HG03175 (cell line): ENCODE data around the gene PNKD.
"Not testable (repeated sequence)": the region's sequence is repeated elsewhere in the genome, so short reads cannot be mapped to it uniquely, and the experiment has no call there.

Source experiments
- ATAC-seq: cut with Tn5 transposase; IDR thresholded peaks from one replicate; pipeline ENCODE4 v1.9.1; 2021; ENCODE audit warnings: mild to moderate bottlenecking, moderate library complexity; ENCODE audit not compliant: unreplicated experiment

PNKD gene

DNA sequence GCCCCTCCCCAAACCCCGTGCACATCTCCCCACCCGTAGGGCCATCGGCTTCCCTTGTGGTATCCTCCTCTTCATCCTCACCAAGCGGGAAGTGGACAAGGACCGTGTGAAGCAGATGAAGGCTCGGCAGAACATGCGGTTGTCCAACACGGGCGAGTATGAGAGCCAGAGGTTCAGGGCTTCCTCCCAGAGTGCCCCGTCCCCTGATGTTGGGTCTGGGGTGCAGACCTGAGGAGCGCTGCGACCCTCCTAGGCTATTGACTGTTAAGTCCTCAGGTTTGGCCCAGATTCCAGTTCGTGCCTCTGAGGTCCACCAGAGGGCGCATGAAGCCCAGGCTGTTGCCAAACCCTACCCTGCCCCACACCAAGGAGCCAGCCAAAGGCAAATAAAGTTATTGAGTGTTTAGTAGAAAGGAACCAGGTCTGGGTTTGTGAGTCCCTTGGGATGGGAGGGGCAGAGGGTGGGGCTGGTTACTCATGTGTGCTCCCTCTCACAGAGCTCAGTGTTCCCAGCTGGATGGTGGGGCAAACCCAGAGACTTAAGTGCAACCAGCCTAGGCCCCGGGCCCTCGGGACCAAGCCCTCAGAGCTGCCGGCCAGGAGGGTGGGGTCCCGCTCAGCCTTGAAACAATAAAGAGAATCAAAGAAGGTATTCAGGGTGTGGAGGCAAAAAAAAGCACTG lies 2.4 kb downstream of the PNKD start:
- peak; percentile 20 for ATAC-seq

DNA sequence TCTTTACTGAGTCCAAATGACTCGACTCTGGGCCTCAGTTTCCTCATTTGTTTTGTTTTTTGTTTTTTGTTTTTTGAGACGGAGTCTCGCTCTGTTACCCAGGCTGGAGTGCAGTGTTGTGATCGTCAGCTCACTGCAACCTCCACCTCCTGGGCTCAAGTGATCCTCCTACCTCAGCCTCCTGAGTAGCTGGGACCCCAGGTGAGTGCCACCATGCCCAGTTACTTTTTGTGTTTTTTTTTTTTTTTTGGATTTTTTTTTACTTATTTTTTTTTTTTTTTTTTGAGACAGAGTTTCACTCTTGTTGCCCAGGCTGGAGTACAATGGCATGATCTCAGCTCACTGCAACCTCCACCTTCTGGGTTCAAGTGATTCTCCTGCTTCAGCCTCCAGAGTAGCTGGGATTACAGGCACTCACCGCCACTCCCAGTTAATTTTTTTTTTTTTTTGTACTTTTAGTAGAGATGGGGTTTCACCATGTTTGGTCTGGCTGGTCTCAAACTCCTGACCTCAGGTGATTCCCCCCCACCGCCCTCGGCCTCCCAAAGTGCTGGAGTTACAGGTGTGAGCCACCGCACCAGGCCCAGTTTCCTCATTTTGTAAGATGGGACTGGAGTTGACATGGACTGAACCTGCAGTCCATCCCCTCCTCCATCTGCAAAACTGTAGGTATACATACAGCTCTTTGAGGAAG lies 3.0 kb downstream of the PNKD start:
- not testable (repeated sequence) for ATAC-seq

DNA sequence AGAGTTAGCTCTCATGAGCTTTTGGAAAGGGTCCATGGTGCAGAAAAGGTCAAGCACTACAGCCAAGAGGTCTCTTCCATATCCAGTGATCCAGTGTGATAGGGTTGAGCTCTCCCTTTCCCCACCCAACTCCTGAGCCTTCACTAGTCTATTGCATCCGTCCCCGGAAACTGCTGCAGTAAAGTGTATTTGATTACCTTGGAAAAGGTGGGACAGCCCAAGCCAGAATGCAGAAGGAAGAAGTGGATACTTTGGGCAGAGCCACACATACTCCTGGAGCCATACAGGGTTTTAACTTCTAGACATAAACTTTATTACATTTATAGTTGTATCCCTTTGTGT lies 3.6 kb downstream of the PNKD start:
- no peak for ATAC-seq

DNA sequence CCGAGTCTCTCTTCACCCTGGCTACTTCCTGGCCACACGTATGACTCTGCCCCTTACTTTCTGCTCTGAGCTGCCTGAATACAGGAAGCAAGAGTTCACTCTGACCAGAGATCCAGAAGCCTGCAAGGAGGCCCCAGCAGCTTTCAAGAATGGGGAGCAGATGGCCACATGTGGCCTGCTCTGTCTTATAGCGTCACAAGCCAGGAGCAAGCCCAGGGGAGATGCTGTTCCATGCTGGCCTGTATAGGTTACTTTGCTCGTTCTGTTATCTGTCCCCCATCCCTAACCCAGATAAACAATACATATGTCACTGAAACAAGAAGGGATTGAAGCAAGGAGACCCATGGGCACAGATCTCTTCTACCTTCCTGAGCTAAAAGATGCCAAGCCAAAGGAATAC lies 4.3 kb downstream of the PNKD start:
- no peak for ATAC-seq

DNA sequence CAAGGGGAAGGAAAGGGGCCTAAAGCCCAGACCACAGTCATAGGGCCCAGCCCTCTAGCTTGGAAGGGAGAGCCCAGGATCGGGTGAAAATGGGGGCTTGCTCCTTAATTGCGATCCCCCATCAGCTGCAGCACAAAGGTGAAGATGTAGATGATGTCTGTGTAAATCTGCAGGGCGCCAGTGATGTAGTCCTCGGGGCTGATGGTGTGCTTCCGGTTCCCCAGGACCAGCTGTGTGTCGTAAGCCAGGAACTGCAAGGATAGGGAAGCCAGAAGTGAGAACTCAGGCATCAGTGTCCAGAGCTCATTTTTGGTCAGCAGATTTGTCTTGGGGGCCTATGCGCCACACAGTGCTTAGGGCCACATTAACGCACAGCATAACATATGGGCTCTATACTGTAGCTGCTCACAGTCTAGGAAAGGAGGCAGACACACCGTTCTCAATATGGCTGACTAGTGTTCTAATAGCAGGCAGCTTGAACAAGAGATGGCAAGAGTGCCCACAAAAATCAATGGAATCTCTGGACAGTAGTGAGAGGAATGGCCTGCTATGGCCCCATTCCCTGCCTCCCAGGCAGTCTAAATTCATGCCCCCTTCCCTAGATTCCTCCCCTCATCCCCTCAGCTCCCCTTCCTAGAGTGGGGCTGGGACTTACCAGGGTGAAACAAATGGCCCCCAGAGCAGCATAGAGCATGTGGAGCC lies 5.2 kb downstream of the PNKD start:
- no peak for ATAC-seq

DNA sequence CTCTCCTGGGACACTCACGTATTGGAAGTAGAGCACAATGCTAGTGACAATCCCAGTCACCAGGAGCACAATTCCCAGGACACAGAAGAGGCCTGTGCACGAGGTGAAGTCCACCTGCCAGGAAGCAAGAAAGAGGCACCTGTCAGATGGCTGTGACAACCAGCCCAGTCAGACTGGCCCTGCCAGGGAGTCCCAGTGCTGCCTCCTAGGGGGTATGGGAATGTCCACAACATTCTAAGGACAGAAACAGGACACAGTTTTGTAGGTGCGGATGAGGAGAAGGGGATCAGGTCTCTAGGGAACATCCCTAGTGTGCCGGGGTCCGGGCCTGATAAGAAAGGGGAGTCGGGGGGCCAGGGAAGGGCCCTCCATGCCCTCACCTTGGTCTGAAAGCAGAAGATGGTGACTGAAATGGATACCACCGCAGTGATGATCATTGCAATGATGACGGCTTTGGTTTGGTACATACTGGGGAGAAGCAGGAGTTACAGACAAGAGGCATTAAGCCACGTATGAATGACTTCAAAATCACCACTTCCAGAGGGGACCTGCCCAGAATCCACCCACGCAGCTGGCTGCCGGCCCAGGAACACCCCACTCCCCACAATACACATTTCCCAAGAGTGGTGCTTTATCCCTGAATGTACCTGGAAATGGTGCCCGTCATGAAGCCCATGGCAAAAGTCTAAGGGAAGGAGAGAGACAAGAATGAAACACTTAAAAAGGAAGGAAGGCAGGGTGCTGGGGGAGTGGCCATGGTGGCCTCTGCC lies 6.9 kb downstream of the PNKD start:
- no peak for ATAC-seq

DNA sequence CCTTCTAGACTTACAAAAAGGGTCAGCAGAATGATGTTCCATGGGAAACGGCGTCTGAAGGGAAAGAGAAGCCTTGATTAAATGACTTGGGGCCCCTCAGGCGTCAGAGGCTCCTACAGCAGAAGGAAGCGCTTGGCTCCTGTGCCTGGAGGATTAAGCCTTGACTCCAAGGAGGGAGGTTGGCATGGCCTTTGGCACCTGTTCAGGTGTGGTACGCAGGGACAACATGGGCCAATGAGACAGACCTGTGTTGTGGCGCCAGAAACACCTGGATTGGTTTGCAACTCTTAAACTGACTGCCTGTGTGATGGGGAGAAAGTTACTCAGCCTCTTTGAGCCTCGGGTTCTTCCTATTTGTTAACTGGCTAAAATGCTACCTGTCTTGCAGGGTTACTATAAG lies 7.6 kb downstream of the PNKD start:
- no peak for ATAC-seq

DNA sequence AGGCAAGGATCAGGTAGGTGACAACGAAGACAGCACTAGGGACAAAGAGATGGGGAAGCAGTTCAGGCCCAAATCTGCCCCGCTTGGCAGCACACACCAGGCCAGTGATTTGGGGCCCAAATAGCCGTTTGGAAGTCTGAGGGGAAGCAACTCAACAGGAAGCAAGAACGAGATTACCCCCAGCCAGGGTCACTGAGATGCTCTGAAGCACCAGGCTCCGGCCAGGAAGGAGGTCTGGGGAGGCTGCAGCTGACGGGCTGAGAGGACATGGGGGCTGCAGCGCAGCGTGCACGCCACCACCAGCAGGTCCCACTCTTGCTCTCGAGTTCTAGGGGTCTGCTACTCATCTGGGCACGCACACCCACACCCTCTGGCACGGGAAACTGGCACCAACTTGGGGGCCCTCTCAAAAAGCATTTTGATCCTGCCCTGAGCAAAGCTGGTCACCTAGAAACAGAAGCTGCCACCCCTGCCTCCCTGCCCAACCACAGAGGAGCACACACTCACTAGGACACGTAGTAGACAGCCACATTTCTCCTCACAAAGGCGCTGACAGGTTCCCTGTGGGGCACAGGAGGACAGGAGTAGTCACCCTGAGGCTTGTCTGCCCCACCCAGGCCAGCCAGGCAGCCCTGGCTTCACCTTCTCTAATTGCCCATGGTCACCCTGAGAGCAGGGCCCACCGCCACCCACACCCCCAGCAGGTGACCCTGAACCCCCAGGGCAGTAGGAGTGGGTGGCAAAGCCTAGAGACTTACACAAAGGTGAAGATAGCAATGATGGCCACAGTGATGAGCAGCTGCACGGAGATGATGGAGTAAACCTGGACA lies 8.4 kb downstream of the PNKD start:
- ATAC-seq, result no peak

DNA sequence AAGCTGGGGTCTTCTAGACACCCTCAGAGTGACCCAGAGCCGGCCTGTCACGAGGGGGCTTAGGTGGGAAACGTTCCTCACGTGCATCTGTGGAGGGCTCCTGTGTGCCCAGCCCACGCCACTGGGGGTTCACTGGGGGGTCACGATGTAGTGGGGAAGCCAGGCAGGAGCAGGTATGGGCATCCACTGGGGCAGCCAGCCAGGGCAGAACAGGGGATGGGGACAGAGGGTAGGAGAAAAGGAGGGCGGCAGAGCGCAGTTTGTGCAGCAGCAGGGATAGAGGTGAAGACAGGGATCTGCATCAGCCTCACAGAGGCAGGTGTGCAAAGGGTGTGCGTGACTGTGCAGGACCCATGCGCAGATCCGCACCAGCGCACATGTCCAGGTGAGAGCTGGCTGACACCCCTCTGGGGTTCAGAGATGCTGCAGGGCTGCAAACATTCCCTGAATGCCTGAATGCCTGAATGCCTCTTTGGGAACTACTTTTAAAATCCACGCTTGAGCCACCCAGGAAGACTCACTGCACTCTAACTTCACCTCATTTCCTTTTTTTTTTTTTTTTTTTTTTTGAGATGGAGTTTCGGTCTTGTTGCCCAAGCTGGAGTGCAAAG lies 10.0 kb downstream of the PNKD start:
- no peak for ATAC-seq

DNA sequence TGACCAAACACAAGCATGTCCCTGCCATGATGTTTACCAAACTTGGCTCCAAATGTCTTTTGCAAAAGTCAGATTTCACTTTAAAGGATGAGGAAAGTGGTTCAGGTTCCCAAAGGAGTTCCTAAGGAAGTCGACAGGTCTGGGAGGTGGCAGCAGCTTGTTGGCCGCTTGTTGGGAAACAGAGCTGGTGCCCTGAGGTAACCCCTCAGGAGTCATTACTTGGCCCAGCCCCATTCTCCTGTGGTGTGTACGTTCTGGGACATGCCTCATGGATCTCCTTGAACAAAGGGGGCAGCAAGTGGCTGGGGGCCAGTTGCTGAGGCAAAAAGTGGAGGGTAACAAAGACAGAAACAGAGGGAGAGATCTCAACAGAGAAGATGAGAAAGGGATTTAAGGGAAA lies 11.1 kb downstream of the PNKD start:
- no peak for ATAC-seq

DNA sequence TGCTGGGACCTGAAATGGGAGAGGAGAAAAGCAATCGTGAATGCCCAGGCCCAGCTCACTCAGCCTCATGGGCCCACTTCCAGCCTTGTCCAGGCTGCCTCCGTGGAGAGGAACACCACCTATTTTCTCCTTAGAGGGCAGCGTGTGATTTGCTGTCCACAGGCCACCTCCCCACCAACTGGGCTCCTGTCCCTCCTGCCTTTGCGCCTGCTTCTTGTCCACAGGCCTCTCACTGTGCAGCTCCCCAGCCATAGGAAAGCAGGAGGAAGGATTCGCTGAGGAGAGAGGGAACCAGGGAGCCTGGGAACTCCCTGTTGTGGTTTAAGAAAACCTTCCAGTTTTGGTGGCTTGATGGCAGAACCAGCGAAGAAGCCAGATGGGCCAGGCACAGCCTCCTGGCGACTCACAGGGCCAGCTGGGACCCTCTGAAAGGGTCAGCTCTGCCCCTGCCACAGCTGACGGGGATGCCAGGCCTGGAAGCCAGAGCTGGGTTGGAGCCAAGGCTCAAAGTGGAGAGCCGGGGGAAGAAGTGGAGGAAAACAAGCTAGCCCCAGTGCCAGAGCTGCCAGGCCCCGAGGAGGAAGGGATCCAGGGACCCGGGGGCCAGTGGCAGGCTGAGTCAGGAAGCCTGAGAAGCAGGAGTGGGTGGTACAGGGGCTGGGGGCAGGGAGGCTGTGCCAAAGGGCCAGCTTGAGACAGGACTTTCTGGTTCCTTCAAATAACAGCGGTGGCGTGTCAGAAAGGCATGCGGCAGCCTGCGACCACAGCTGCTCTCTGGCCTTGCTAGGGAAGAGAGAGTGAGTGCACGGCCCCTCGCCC lies 12.1 kb downstream of the PNKD start:
- no peak for ATAC-seq

DNA sequence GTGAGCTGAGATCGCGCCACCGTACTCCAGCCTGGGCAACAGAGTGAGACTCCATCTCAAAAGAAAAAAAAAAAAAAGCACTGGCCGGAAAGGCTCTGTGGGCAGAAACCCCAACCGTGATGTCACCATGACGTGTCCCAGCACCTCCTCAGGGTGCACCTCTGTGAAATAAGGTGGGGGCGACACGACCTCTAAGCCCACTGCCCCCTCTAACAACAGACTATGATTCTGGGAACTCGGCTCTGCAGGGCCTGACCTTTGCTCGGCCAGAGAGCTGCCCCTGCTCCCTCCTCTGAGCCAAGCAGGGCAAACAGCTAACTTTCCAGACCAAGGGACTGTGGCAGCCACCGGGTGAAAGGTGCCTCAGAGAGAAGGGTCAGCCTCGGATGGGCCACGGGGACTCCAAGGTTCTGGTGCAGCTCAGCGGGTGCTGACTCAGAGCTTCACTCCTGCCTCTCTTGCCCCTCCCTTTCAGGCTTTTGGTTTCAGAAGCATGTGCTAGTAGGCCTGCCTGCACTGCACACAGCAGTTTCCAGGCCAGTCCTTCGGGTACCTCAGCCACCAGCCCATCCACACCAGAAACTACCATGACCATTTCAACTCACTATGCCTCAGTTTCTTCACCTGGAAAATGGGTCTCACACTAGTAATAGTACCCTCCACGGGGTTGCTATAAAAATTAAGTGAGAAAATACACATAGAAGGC lies 13.9 kb downstream of the PNKD start:
- ATAC-seq, result peak; percentile 58

DNA sequence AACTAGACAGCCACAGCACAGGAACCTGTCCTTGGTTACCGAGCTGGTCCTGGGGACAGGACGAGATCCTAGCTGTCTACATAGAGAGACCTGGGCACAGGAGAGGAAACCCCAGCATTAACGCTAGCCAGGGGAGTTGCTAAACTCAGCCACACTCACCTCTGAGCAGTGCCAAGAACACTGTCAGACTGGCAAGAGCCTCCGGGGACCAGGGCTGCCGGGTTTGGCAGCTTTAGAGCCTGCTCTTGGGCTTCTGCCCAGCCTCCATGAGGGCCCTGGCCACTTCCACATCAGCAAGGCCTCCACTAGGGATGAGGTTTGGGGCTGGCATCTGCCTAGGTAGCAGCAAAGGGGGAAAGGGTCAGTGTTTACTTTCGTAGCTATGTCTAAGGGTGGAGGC lies 15.3 kb downstream of the PNKD start:
- no peak for ATAC-seq

DNA sequence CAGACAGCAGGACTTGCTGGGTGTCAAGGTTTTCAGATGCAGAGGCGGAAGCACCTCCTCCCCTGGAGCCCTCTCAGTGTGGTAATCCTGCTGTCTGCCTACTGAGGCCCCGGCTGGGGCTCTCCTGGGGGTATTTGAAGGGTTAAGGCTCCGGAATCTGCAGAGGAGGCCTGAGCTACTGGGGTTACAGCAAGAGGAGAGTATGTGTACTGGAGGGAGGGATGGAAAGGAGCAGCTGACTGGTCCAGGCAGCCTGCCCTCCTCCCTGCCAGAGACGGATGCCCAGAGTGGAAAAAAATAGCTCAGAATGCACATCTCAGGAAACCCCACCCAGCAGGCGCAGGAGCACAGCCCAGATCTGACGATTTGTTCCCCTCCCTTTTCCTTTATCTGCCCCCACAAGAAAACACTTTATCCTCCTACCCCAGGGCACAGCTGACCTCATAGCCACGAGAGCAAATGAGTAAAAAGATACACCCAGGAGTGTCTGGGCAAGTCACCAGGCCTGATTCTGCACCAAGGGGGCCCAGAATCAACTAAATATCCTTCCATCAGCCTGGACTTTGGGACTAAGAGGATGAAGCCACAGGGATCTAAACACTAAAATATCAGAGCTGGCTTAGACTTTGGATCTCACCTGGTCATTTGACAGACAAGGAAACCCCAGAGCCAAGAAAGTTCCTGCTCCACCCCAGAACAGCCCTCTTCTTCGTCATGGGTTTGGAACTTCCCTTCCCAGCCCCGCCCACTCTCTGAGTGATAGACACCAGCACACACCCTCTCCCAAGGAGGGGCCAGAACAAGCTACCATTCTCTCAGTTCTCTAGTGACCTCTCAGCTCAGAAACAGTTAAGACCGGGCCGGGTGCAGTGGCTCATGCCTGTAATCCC lies 16.5 kb downstream of the PNKD start:
- peak; percentile 64 for ATAC-seq

DNA sequence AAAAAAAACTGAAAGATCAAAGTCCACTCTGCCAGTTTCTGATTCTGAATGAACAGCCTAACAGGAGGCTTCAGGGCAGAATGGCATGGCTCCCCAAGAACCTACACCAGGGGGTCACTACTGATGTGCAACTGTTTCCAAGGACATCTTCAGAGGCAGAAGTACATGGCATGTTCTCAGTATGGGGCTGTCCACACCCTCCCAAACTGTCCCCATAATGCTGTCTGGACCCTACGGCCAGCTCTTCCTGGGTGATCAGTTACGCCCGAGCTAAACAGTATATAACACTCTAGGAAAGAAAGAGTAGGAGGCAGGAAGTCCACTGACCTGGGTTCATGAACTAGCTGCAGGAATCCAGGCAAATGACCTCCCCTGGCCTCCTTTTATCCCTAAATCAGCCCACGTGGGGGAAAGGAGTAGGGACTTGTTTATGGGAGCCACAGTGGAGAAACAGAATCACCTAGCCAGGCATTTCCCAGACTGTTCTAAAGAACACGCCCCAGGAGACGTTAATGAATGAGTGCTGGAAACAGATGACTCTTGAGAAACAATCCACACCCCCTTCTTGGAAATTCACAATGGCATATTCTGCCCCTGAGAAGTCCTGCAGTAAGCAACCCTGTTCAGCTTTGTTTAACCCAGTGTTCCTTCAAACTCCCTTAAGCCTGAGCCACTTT lies 19.5 kb downstream of the PNKD start:
- ATAC-seq, result no peak

DNA sequence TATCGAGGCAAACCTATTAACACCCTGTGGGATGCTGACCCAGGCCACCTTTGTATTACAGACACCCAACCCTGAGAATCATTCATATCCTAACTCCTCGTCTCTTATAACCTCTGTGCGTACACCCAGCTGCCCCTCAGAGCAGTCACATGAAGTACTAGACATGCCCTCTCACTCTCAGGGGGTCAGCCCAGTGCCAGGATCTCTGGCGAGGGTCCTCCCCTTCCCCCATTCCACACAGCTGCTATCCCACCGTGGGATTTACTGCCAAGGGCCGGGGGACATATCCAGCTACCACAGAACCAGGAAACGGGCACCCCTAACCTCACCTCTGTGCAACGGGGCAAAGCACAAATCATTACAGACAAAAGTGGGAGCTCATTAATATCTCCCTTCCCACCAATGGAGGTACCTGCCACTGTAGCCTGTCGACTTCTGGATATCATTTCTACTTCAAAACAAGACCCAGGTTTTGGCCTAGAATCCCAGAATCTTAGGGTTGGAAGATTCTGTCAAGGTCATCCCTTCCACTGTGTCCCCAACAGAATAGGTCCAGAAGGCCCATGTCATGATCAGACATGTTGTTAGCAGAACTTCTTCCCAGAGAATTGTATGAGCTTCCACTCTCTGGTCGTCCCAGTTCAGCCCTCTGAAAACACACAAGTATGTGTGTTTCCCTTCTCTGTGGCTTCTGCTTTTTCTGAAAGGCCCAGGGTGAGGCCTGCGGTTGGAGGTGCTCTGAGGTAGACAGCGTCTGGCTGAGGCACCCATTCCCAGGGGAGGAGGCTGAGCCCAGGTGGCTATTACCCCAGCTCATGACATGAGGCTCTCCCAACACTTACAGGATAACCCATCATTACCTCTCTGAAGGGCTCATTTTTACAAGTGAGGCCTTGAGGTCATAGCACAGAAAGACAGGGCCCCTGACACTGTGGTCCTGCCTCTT lies 20.3 kb downstream of the PNKD start:
- ATAC-seq, result peak; percentile 55
